Measurements from ENCODE around the gene ACKR2. TPM values are rescaled to one million over a fixed set of nuclear protein-coding genes. Genes with fewer than 3 reads are reported as not detected.

ACKR2 gene
- total and polyA plus RNA-seq, 2 donors = 0.14 to 0.82 TPM

DNA sequence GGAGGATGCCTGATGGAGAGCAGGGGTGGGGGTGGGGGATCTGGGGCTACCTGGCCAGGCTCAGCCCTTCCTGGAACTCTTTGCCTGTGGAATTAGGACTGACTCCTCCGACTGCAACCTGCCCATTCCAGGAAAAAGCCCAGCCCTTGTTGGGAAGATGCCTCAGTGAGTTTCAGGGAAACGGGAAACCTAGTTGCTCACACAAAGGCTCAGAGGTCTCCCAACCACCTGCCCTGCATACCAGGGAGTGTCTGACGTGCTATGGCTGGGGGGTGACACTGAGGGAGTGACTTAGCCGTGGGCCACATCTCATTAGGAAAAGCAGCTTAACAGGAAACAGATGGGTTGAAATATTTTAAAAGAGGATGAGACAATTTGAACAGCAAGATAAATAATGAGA lies 38.5 kb downstream of the ACKR2 start:
- H3K36me3 ChIP-seq (ENCODE audit: control insufficient read depth in 2 of 2, insufficient read depth in 2 of 2, low read length in 1 of 2) = no peaks in the 10 kb centered on the region
- H3K27me3 ChIP-seq (ENCODE audit: control insufficient read depth in 2 of 2, insufficient read depth in 1 of 2, low read length in 1 of 2) = no peaks in the 10 kb centered on the region
- H3K4me1 ChIP-seq (ENCODE audit: control insufficient read depth in 2 of 2, insufficient read depth in 2 of 2, low read length in 2 of 2) = peaks cover 0 to 4% of the 10 kb centered on the region in 2 donors
- 56% methylated on average over 4 of the region's 4 CpGs for WGBS
- no peak overlapping the region for H3K27ac ChIP-seq (ENCODE audit: low read depth in 1 of 2, low read length in 1 of 2)
- no peak overlapping the region for H3K4me3 ChIP-seq (ENCODE audit: low read length in 2 of 2)
- H3K9me3 ChIP-seq (ENCODE audit: control insufficient read depth in 2 of 2, insufficient read depth in 1 of 2, low read length in 1 of 2) = no peaks in the 10 kb centered on the region
- DNase-seq (ENCODE audit: low read depth in 6 of 9, low spot score in 9 of 9) = no peak

DNA sequence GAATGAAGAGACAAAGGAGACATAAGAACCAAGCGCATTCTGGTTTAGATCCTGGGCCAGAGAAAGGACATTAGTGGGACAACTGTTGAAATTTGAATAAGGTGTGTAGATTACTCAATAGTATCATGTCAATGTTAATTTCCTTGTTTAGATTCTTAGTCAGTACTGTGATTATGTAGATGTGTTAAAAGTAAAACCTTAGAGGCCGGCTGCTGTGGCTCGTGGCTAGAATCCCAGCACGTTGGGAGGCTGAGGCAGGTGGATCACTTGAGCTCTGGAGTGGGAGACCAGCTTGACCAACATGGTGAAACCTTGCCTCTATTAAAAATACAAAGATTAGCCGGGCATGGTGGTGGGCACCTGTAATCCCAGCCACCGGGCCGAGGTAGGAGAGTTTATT lies 39.8 kb downstream of the ACKR2 start:
- Histone ChIP-seq H3K4me1 (ENCODE audit: control insufficient read depth in 2 of 2, insufficient read depth in 2 of 2, low read length in 2 of 2) (peaks cover 0 to 4% of the 10 kb centered on the region in 2 donors), H3K9me3 (ENCODE audit: control insufficient read depth in 2 of 2, insufficient read depth in 1 of 2, low read length in 1 of 2) (no peaks in the 10 kb centered on the region), H3K36me3 (ENCODE audit: control insufficient read depth in 2 of 2, insufficient read depth in 2 of 2, low read length in 1 of 2) (no peaks in the 10 kb centered on the region), H3K4me3 (ENCODE audit: low read length in 2 of 2) (no peak overlapping the region), H3K27ac (ENCODE audit: low read depth in 1 of 2, low read length in 1 of 2) (no peak overlapping the region), H3K27me3 (ENCODE audit: control insufficient read depth in 2 of 2, insufficient read depth in 1 of 2, low read length in 1 of 2) (no peaks in the 10 kb centered on the region)
- 97% methylated on average over 7 of the region's 7 CpGs for WGBS
- no peak for DNase-seq (ENCODE audit: low read depth in 6 of 9, low spot score in 9 of 9)

DNA sequence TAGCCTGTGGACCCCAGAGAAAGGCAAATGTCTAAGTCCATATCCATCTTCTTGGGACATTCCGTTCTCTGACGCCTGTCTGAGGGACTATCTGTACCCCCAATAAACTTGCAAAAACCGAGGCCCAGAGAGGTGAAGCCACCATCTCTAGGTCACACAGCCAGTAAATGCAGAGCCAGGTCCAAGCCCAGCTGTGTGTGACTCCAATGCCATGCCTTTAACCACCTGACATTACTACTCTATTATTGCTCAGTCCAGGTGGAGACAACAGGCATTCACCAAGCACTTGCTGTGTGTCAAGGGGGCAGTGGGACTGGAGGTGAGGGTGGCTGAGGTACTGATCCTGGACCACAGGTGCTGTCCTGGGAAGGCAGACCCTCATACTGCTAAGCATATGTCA lies 41.0 kb downstream of the ACKR2 start:
- no peak overlapping the region for H3K4me3 ChIP-seq (ENCODE audit: low read length in 2 of 2)
- 97% methylated on average over 3 of the region's 3 CpGs for WGBS
- H3K36me3 ChIP-seq (ENCODE audit: control insufficient read depth in 2 of 2, insufficient read depth in 2 of 2, low read length in 1 of 2) = no peaks in the 10 kb centered on the region
- no peaks in the 10 kb centered on the region for H3K27me3 ChIP-seq (ENCODE audit: control insufficient read depth in 2 of 2, insufficient read depth in 1 of 2, low read length in 1 of 2)
- no peak overlapping the region for H3K27ac ChIP-seq (ENCODE audit: low read depth in 1 of 2, low read length in 1 of 2)
- peaks cover 0 to 4% of the 10 kb centered on the region in 2 donors for H3K4me1 ChIP-seq (ENCODE audit: control insufficient read depth in 2 of 2, insufficient read depth in 2 of 2, low read length in 2 of 2)
- no peaks in the 10 kb centered on the region for H3K9me3 ChIP-seq (ENCODE audit: control insufficient read depth in 2 of 2, insufficient read depth in 1 of 2, low read length in 1 of 2)
- DNase-seq (ENCODE audit: low read depth in 6 of 9, low spot score in 9 of 9) = no peak

DNA sequence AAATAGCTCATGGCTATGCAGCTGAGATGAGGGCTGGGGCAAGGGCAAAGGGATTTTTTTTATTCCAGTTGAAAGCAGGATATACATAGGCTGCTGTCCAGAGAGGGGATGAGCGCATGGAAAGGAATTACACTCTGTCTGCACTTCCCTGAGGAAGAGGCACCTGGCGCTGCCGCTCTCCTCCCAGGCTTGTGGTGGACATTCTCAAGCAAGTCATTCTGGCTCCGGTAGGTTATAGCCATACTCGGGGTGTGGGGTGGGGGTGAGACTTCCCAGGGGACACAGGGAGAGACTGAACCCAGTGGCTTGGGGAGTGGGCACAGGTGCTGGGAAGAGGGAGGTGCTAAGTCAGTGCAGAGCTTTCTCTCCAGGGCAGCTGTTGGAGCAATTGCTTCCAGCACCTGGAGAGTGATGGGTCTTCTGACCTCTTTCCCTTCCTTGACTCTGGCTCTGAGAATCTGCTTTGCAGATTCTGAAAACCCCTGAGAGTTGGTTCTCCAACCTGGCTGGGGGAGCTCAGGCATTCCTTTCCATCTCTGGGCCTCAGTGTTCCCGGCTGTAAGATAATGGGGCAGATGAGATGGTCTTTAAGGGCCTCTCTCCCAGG lies 42.1 kb downstream of the ACKR2 start:
- no peaks in the 10 kb centered on the region for H3K27me3 ChIP-seq (ENCODE audit: control insufficient read depth in 2 of 2, insufficient read depth in 1 of 2, low read length in 1 of 2)
- H3K36me3 ChIP-seq (ENCODE audit: control insufficient read depth in 2 of 2, insufficient read depth in 2 of 2, low read length in 1 of 2) = no peaks in the 10 kb centered on the region
- 97% methylated on average over 6 of the region's 6 CpGs for WGBS
- H3K4me1 ChIP-seq (ENCODE audit: control insufficient read depth in 2 of 2, insufficient read depth in 2 of 2, low read length in 2 of 2) = peaks cover 0 to 4% of the 10 kb centered on the region in 2 donors
- no peak overlapping the region for H3K27ac ChIP-seq (ENCODE audit: low read depth in 1 of 2, low read length in 1 of 2)
- H3K9me3 ChIP-seq (ENCODE audit: control insufficient read depth in 2 of 2, insufficient read depth in 1 of 2, low read length in 1 of 2) = no peaks in the 10 kb centered on the region
- DNase-seq (ENCODE audit: low read depth in 6 of 9, low spot score in 9 of 9) = no peak
- H3K4me3 ChIP-seq (ENCODE audit: low read length in 2 of 2) = no peak overlapping the region

DNA sequence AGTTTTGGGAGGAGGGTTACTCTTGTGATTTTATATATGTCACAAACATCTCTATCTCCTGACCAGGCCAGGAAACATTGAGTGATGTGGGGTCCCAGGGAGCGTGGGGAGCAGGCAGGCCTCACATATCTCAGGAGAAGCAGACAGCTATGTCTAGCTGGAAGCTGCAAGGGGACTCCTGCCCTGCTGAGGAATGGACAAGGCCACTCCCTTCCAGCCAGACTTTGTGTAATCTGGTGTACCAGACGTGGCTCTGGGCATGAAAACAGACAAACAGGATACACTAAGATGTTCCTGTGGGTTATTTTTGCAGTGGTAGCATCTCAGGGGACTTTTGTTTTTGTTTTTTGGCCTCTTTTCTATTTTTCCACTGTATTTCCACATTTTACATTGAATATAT lies 43.2 kb downstream of the ACKR2 start:
- no peak overlapping the region for H3K27ac ChIP-seq (ENCODE audit: low read depth in 1 of 2, low read length in 1 of 2)
- H3K36me3 ChIP-seq (ENCODE audit: control insufficient read depth in 2 of 2, insufficient read depth in 2 of 2, low read length in 1 of 2) = no peaks in the 10 kb centered on the region
- DNase-seq (ENCODE audit: low read depth in 6 of 9, low spot score in 9 of 9) = no peak
- H3K4me3 ChIP-seq (ENCODE audit: low read length in 2 of 2) = no peak overlapping the region
- WGBS = 68% methylated on average over 2 of the region's 2 CpGs
- no peaks in the 10 kb centered on the region for H3K9me3 ChIP-seq (ENCODE audit: control insufficient read depth in 2 of 2, insufficient read depth in 1 of 2, low read length in 1 of 2)
- no peaks in the 10 kb centered on the region for H3K27me3 ChIP-seq (ENCODE audit: control insufficient read depth in 2 of 2, insufficient read depth in 1 of 2, low read length in 1 of 2)
- H3K4me1 ChIP-seq (ENCODE audit: control insufficient read depth in 2 of 2, insufficient read depth in 2 of 2, low read length in 2 of 2) = no peaks in the 10 kb centered on the region

DNA sequence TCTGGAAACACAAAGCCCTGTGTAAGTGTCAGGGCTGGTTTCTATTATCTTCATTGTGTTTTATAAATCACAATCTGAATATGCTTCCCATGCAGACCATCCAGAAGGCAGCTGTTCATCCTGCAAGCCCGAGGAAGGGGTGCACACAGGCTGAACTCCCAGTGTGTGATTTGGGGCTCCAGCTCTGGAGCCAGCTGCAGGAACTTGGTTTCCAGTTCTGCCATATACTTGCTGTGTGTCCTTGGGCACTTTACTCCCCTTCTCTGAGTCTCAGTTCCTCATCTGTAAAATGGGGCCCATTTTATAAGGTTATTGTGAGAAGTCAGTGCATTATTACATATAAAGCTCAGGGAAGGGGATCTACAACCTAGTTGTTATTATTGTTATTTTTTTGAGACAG lies 43.8 kb downstream of the ACKR2 start:
- H3K4me1 ChIP-seq (ENCODE audit: control insufficient read depth in 2 of 2, insufficient read depth in 2 of 2, low read length in 2 of 2) = no peaks in the 10 kb centered on the region
- H3K27ac ChIP-seq (ENCODE audit: low read depth in 1 of 2, low read length in 1 of 2) = no peak overlapping the region
- DNase-seq (ENCODE audit: low read depth in 6 of 9, low spot score in 9 of 9) = no peak
- H3K4me3 ChIP-seq (ENCODE audit: low read length in 2 of 2) = no peak overlapping the region
- no peaks in the 10 kb centered on the region for H3K36me3 ChIP-seq (ENCODE audit: control insufficient read depth in 2 of 2, insufficient read depth in 2 of 2, low read length in 1 of 2)
- WGBS = 92% methylated on average over 1 of the region's 1 CpG
- H3K27me3 ChIP-seq (ENCODE audit: control insufficient read depth in 2 of 2, insufficient read depth in 1 of 2, low read length in 1 of 2) = no peaks in the 10 kb centered on the region
- H3K9me3 ChIP-seq (ENCODE audit: control insufficient read depth in 2 of 2, insufficient read depth in 1 of 2, low read length in 1 of 2) = no peaks in the 10 kb centered on the region

DNA sequence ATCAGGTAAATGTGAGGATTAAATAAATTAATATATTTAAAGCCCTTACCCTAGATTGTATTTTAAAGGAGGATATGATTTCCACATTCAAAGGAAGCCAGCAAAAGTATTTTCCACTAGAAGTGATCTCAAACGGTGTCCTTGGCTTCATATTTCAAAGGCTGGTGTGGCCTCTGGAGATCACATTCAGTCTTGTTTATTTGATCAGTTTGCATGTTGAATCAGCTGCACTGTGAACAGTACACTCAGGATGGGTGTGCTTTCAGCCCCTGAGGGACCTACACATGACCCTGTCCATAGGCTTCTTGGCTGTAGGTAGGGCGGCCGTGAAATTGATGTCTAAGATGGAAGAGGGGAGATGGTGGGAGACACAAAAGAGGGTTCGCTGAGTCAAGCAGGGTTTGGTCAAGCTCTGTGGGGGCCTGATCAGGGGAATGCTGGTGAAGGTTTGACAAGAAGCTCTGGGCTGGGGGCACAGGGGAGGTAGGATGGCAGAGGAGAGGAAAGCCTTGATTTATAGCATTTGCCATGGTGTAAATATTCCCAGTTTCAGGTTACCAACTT lies 44.6 kb downstream of the ACKR2 start:
- no peaks in the 10 kb centered on the region for H3K27me3 ChIP-seq (ENCODE audit: control insufficient read depth in 2 of 2, insufficient read depth in 1 of 2, low read length in 1 of 2)
- no peaks in the 10 kb centered on the region for H3K9me3 ChIP-seq (ENCODE audit: control insufficient read depth in 2 of 2, insufficient read depth in 1 of 2, low read length in 1 of 2)
- H3K4me1 ChIP-seq (ENCODE audit: control insufficient read depth in 2 of 2, insufficient read depth in 2 of 2, low read length in 2 of 2) = no peaks in the 10 kb centered on the region
- DNase-seq (ENCODE audit: low read depth in 6 of 9, low spot score in 9 of 9) = no peak
- H3K36me3 ChIP-seq (ENCODE audit: control insufficient read depth in 2 of 2, insufficient read depth in 2 of 2, low read length in 1 of 2) = no peaks in the 10 kb centered on the region
- 94% methylated on average over 4 of the region's 4 CpGs for WGBS
- H3K27ac ChIP-seq (ENCODE audit: low read depth in 1 of 2, low read length in 1 of 2) = no peak overlapping the region
- H3K4me3 ChIP-seq (ENCODE audit: low read length in 2 of 2) = no peak overlapping the region

DNA sequence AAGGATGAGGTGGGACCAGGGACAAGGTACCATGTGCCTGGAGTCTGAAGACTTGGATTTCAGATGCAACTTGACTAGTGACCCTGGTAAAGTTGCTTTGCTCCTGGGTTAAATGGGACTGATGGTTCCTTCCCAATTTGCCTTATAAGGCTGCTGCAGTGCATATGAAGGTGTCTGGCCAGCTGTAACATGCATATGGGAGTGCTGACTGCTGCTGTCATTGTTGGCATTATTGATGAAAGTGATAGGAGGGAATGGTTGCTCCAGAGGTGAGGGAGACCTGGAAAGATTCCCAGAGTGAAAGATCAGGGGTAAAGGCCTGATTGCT lies 45.9 kb downstream of the ACKR2 start:
- Histone ChIP-seq H3K4me3 (ENCODE audit: low read length in 2 of 2) (no peak overlapping the region), H3K36me3 (ENCODE audit: control insufficient read depth in 2 of 2, insufficient read depth in 2 of 2, low read length in 1 of 2) (no peaks in the 10 kb centered on the region), H3K9me3 (ENCODE audit: control insufficient read depth in 2 of 2, insufficient read depth in 1 of 2, low read length in 1 of 2) (no peaks in the 10 kb centered on the region), H3K27me3 (ENCODE audit: control insufficient read depth in 2 of 2, insufficient read depth in 1 of 2, low read length in 1 of 2) (no peaks in the 10 kb centered on the region), H3K4me1 (ENCODE audit: control insufficient read depth in 2 of 2, insufficient read depth in 2 of 2, low read length in 2 of 2) (no peaks in the 10 kb centered on the region), H3K27ac (ENCODE audit: low read depth in 1 of 2, low read length in 1 of 2) (no peak overlapping the region)
- DNase-seq (ENCODE audit: low read depth in 6 of 9, low spot score in 9 of 9) = no peak

DNA sequence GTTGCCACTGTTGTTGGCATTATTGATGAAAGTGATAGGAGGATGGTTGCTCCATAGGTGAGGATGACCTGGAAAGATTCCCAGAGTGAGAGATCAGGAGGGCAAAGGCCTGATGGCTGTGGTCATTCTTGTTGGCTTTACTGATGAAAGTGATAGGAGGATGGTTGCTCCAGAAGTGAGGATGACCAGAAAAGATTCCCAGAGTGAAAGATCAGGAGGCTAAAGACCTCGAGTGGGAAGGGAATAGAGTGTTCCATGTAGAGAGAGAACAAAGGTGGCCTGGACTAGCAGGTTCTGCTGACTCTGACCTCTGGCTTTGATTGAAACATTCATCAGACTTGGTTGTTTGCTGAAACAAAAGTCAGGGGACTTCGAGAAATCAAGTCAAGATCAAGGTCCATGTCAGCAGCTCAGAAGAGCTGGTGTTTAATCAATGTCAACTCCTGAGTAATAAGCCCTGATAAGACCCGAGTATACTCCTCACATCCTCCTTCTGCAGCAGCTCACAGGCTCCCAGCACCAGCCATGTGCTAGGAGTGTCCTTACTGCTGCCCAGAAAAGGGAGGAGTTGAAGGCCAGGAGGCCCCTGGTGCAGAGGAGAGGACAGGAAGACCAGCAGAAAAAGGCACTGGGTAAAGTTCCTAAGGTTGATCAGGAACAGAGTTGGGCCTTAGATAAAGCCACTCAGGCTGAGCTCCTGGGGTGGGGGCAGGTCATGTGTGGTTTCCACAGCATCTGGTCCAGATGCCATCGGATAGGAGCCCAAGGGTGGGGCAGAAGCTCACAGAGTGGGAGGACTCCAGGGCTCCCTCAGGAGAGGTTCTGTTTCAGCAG lies 46.5 kb downstream of the ACKR2 start:
- no peak for DNase-seq (ENCODE audit: low read depth in 6 of 9, low spot score in 9 of 9)
- Histone ChIP-seq H3K9me3 (ENCODE audit: control insufficient read depth in 2 of 2, insufficient read depth in 1 of 2, low read length in 1 of 2) (no peaks in the 10 kb centered on the region), H3K4me1 (ENCODE audit: control insufficient read depth in 2 of 2, insufficient read depth in 2 of 2, low read length in 2 of 2) (no peaks in the 10 kb centered on the region), H3K4me3 (ENCODE audit: low read length in 2 of 2) (no peak overlapping the region), H3K36me3 (ENCODE audit: control insufficient read depth in 2 of 2, insufficient read depth in 2 of 2, low read length in 1 of 2) (no peaks in the 10 kb centered on the region), H3K27ac (ENCODE audit: low read depth in 1 of 2, low read length in 1 of 2) (no peak overlapping the region), H3K27me3 (ENCODE audit: control insufficient read depth in 2 of 2, insufficient read depth in 1 of 2, low read length in 1 of 2) (no peaks in the 10 kb centered on the region)
- 89% methylated on average over 4 of the region's 4 CpGs for WGBS

Data from thymus (tissue), 11 donors.